HepG2 (cell line): Measurements from ENCODE around the gene NUDCD2. TPM values are rescaled to one million over a fixed set of nuclear protein-coding genes. Genes with fewer than 3 reads are reported as not detected.

ENCODE experiments used
- ZNF205 ChIP-seq: IDR thresholded peaks from 2 replicates; pipeline ENCODE4 v1.6.1; 2018; ENCODE audit warnings: missing biosample characterization, missing genetic modification reagents
- ZNF296 ChIP-seq: sonication (generic); formaldehyde crosslinking; conservative IDR thresholded peaks from 2 replicates; pipeline ENCODE4 v1.5.0; 2020; ENCODE audit warnings: mild to moderate bottlenecking, missing genetic modification reagents
- ZNF543 ChIP-seq: sonication (generic); formaldehyde crosslinking; IDR thresholded peaks from 2 replicates; pipeline ENCODE4 v1.4.0; 2020; ENCODE audit warnings: mild to moderate bottlenecking, missing genetic modification reagents
- ZXDC ChIP-seq: sonication (generic); formaldehyde crosslinking; IDR thresholded peaks from 2 replicates; pipeline ENCODE4 v1.5.0; 2020; ENCODE audit warnings: mild to moderate bottlenecking, missing genetic modification reagents
- polyA plus RNA-seq, 8 experiments: library from polyadenylated mRNA; depleted of rRNA in 3 of 8; stranded (reverse) in 7 of 8; unstranded in 1 of 8; fragments of >200 nt; fragmentation: Illumina TruSeq in 4 of 8; extraction: Trizol in 4 of 8; gene quantifications; 2 replicates each; pipeline versions ENCODE4 v1.2.1 to v1.2.3, GENCODE V29; 2011 to 2016; ENCODE audit warnings: low read depth in 4 of 8, missing spikeins in 1 of 8, mixed read lengths in 1 of 8; ENCODE audit not compliant: insufficient read depth in 1 of 8
- total RNA-seq, 5 experiments: library from RNA; depleted of rRNA; stranded (reverse); fragments of >200 nt; fragmentation: Illumina TruSeq; extraction: Trizol; gene quantifications; 2 replicates each; pipeline ENCODE4 v1.2.3, GENCODE V29; 2016; ENCODE audit warnings: low read depth in 1 of 5
- TF ChIP-seq, protein P1 (sequence below): sonication (generic); formaldehyde crosslinking; IDR thresholded peaks from 2 replicates; pipeline ENCODE4 v1.4.0; 2020; ENCODE audit warnings: mild to moderate bottlenecking, missing genetic modification reagents

NUDCD2 gene
- total and polyA plus RNA-seq, 2 of the 13 experiments (the other 11 are each of a cell fraction or from before 2014, with no cell fraction given): 14.8 to 39.2 TPM

GRCh38 chr5:163453705-163454104 is 6.2 kb downstream of the NUDCD2 start (continued):
- TF ChIP-seq, protein P1, sequence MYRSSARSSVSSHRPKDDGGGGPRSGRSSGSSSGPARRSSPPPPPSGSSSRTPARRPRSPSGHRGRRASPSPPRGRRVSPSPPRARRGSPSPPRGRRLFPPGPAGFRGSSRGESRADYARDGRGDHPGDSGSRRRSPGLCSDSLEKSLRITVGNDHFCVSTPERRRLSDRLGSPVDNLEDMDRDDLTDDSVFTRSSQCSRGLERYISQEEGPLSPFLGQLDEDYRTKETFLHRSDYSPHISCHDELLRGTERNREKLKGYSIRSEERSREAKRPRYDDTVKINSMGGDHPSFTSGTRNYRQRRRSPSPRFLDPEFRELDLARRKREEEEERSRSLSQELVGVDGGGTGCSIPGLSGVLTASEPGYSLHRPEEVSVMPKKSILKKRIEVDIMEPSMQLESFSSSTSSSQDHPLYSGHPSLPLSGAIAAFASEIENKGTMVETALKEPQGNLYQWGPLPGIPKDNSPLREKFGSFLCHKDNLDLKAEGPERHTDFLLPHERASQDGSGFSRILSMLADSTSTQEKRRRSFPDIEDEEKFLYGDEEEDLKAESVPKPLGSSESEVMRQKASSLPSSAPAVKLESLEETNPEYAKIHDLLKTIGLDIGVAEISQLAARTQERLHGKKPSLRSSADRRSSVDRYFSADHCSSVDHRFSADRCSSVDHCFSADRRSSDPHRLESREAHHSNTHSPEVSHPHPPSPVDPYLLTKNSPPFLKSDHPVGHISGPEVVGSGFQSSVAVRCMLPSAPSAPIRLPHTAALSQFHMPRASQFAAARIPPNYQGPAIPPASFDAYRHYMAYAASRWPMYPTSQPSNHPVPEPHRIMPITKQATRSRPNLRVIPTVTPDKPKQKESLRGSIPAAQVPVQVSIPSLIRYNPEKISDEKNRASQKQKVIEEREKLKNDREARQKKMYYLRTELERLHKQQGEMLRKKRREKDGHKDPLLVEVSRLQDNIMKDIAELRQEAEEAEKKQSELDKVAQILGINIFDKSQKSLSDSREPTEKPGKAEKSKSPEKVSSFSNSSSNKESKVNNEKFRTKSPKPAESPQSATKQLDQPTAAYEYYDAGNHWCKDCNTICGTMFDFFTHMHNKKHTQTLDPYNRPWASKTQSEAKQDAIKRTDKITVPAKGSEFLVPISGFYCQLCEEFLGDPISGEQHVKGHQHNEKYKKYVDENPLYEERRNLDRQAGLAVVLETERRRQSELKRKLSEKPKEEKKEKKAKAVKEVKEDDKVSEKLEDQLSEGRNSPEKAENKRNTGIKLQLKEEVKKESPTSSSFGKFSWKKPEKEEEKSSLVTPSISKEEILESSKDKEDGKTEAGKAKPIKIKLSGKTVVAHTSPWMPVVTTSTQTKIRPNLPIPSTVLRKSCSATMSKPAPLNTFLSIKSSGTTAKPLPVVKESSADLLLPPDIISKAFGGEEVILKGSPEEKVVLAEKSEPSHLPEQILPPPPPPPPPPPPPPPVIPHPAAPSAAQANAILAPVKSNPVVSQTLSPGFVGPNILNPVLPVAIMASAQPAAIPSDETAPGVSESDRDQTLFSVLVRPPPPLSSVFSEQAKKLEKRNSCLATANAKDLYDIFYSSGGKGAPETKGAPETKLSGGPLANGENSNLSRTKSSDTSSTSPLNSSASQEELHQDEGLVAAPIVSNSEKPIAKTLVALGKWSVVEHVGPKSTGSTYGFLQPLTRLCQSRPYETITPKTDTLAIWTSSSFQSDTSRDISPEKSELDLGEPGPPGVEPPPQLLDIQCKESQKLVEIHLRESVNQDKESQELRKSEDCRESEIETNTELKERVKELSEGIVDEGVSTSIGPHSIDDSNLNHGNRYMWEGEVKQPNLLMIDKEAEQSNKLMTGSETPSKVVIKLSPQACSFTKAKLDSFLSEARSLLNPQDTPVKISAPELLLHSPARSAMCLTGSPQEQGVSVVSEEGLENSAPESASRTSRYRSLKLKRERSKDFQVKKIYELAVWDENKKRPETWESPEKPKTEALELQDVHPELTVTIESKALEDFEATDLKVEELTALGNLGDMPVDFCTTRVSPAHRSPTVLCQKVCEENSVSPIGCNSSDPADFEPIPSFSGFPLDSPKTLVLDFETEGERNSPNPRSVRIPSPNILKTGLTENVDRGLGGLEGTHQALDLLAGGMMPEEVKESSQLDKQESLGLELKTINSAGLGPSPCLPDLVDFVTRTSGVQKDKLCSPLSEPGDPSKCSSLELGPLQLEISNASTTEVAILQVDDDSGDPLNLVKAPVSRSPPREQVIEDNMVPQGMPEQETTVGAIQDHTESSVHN (CRISPR knock-in tag): no peak
- TF ChIP-seq ZNF543 (CRISPR knock-in tag) (no peak), ZNF205 (CRISPR knock-in tag) (no peak), ZXDC (CRISPR knock-in tag) (no peak), ZNF296 (no peak)
